OCI-LY7 (cell line): Measurements from ENCODE around the gene CHMP1B. TPM values are rescaled to one million over a fixed set of nuclear protein-coding genes. Genes with fewer than 3 reads are reported as not detected.

Experiments used
- BruUV-seq: library from RNA; stranded (reverse); fragments of 400-500 nt; replicated peaks from 2 replicates; lab custom pipeline; 2021; lab: Mats Ljungman, UMichigan
- CTCF ChIA-PET: fragments of 300-600 bp; sonication (Branson Sonifier 250); formaldehyde crosslinking; loops from one replicate; lab custom pipeline; 2022; ENCODE audit warnings: antibody characterized with exemption; ENCODE audit not compliant: unreplicated experiment; lab: Charles Lee
- POLR2A ChIA-PET: fragments of 300-600 bp; sonication (Branson Sonifier 250); formaldehyde crosslinking; loops from one replicate; lab custom pipeline; 2022; ENCODE audit warnings: antibody characterized with exemption; lab: Charles Lee
- DNase-seq: peaks from one replicate; pipeline ENCODE4 v3.0.0-alpha.2; 2015; ENCODE audit warnings: low spot score
- H2AFZ ChIP-seq: fragments of 200-600 bp; sonication (generic), shearing (Covaris generic); 2 replicates; pipeline ENCODE4 v1.6.1; 2014; ENCODE audit warnings: mild to moderate bottlenecking, antibody characterized with exemption, low read length, moderate library complexity
- H3K27ac ChIP-seq: fragments of 200-600 bp; sonication (generic); 2 replicates; pipeline ENCODE4 v1.5.1; 2014; ENCODE audit warnings: mixed run types, low read depth, mild to moderate bottlenecking, moderate library complexity, low read length, inconsistent platforms; ENCODE audit not compliant: poor library complexity, severe bottlenecking
- H3K36me3 ChIP-seq: fragments of 200-600 bp; sonication (generic); 2 replicates; pipeline ENCODE4 v1.6.1; 2014; ENCODE audit warnings: mild to moderate bottlenecking, antibody characterized with exemption, low read length, moderate library complexity, mixed read lengths; ENCODE audit not compliant: insufficient read depth
- H3K4me1 ChIP-seq: fragments of 200-600 bp; sonication (generic); 2 replicates; pipeline ENCODE4 v1.5.1; 2014; ENCODE audit warnings: mild to moderate bottlenecking, low read length; ENCODE audit not compliant: insufficient read depth, poor library complexity, severe bottlenecking
- H3K4me2 ChIP-seq: fragments of 200-600 bp; sonication (generic); 2 replicates; pipeline ENCODE4 v1.6.1; 2014; ENCODE audit warnings: mild to moderate bottlenecking, low read length
- H3K4me3 ChIP-seq: fragments of 200-600 bp; sonication (generic); 2 replicates; pipeline ENCODE4 v1.5.1; 2014; ENCODE audit warnings: mild to moderate bottlenecking, low read depth, low read length; ENCODE audit not compliant: poor library complexity, severe bottlenecking
- H3K79me2 ChIP-seq: fragments of 200-600 bp; sonication (generic); 2 replicates; pipeline ENCODE4 v1.6.1; 2016; ENCODE audit warnings: low read depth, mild to moderate bottlenecking, low read length, moderate library complexity, mixed read lengths; ENCODE audit not compliant: insufficient read depth
- H3K9me2 ChIP-seq: fragments of 200-600 bp; sonication (generic); 2 replicates; pipeline ENCODE4 v1.6.1; 2016; ENCODE audit warnings: mild to moderate bottlenecking, low read length, mixed read lengths; ENCODE audit not compliant: insufficient read depth
- H3K9me3 ChIP-seq: fragments of 200-600 bp; sonication (generic); 2 replicates; pipeline ENCODE4 v1.6.1; 2014; ENCODE audit warnings: mild to moderate bottlenecking, mixed run types, low read length, mixed read lengths
- H4K20me1 ChIP-seq: fragments of 200-600 bp; sonication (generic); 2 replicates; pipeline ENCODE4 v1.6.1; 2014; ENCODE audit warnings: mild to moderate bottlenecking, antibody characterized with exemption, low read length, moderate library complexity, mixed read lengths; ENCODE audit not compliant: insufficient read depth
- CTCF ChIP-seq: fragments of 200-600 bp; sonication (generic); conservative IDR thresholded peaks from 2 replicates; pipeline ENCODE4 v1.5.1; 2014; ENCODE audit warnings: mild to moderate bottlenecking, antibody characterized with exemption, low read length, moderate library complexity, mixed read lengths
- EZH2phosphoT487 ChIP-seq: fragments of 200-600 bp; sonication (generic); IDR thresholded peaks from 2 replicates; pipeline ENCODE4 v1.6.1; 2018; ENCODE audit warnings: low read depth, borderline replicate concordance, mild to moderate bottlenecking, mixed run types, antibody characterized with exemption, low read length, moderate library complexity, mixed read lengths
- intact Hi-C: fragments of 100-400 bp; cut with micrococcal nuclease; formaldehyde crosslinking; loops from one replicate; pipeline ENCODE4 v1.10.0; 2022; ENCODE audit not compliant: unreplicated experiment
- total RNA-seq, 2 experiments: library from RNA; depleted of rRNA in 1 of 2; stranded (reverse); fragments of >200 nt in 1 of 2; shearing (Covaris generic) in 1 of 2; gene quantifications; 2 replicates each; pipeline ENCODE4 v1.2.3, GENCODE V29; 2014 to 2022

The CHMP1B gene
- total RNA-seq, 2 experiments from 2014 or later: 24.2 to 29.3 TPM

- no peak for TF ChIP-seq EZH2phosphoT487
- TF ChIP-seq CTCF: no peak
Observed at GRCh38 chr18:11849841-11850634, 1.2 kb upstream of the CHMP1B start.

GRCh38 chr18:11850821-11851145 lies 430 bp upstream of the CHMP1B start:
- intact Hi-C loops: loop anchor here (1.0 to 5.0 kb wide), 3 partner anchors 58 to 202 kb away; partner anchors contain the start of genes IMPA2 and MPPE1
- ChIA-PET POLR2A (interaction anchor here (0.6 to 1.4 kb wide), 5 partner anchors 8 to 1325 kb away, joined by 3 to 4 read pairs (median 3); partner anchors contain the start of gene NAPG), CTCF (no interaction called here)
- no peak for DNase-seq
- peak overlapping the region; percentile 91 for H2AFZ ChIP-seq
- no peaks in the 10 kb centered on the region for H3K9me3 ChIP-seq
- peak overlapping the region; percentile 35 for H3K27ac ChIP-seq
- peak overlapping the region; percentile 86 for H3K4me2 ChIP-seq
- H3K36me3 ChIP-seq: no peaks in the 10 kb centered on the region
- H3K4me1 ChIP-seq: peaks cover 25% of the 10 kb centered on the region
- peaks cover 15% of the 10 kb centered on the region; the same call in 1 of the 2 replicates for H4K20me1 ChIP-seq
- no peaks in the 10 kb centered on the region for H3K9me2 ChIP-seq
- H3K79me2 ChIP-seq: peaks cover 23% of the 10 kb centered on the region
- TF ChIP-seq EZH2phosphoT487 (no peak), CTCF (no peak)
- TSS peak; percentile 92 for BruUV-seq
- peak overlapping the region; percentile 90 for H3K4me3 ChIP-seq

More at GRCh38 chr18:11849841-11850634, 1.2 kb upstream of the CHMP1B start:
- peaks cover 25% of the 10 kb centered on the region for H3K4me1 ChIP-seq
- peaks cover 15% of the 10 kb centered on the region; the same call in 1 of the 2 replicates for H4K20me1 ChIP-seq
- no peak overlapping the region for H3K27ac ChIP-seq
- H3K4me3 ChIP-seq: peak overlapping the region; percentile 90
- peak overlapping the region; percentile 91 for H2AFZ ChIP-seq
- H3K4me2 ChIP-seq: peak overlapping the region; percentile 86
- ChIA-PET POLR2A (interaction anchor here (0.6 to 1.4 kb wide), 8 partner anchors 8 to 1325 kb away, joined by 3 to 4 read pairs (median 3); partner anchors contain the start of gene NAPG), CTCF (no interaction called here)
- no TSS peak for BruUV-seq
- peaks cover 23% of the 10 kb centered on the region for H3K79me2 ChIP-seq
- intact Hi-C loops: loop anchor here (5.0 kb wide), 1 partner anchor 202 kb away; no protein-coding TSS in a partner anchor
- H3K36me3 ChIP-seq: no peaks in the 10 kb centered on the region
- H3K9me2 ChIP-seq: no peaks in the 10 kb centered on the region
- H3K9me3 ChIP-seq: no peaks in the 10 kb centered on the region
- DNase-seq: peak; percentile 31
